Neuronal stem cell (in vitro differentiated cells): Measurements from ENCODE around the gene SIM2.
A peak's percentile ranks its signal among the peaks of the same experiment; 100 is the strongest.

Experiments used
- DNase-seq: peaks from one replicate; pipeline ENCODE4 v3.0.0-alpha.2; 2013; ENCODE audit warnings: low spot score
- H2AFZ ChIP-seq: one replicate; pipeline ENCODE4 v1.6.1; 2013; ENCODE audit warnings: mild to moderate bottlenecking, low read length, inconsistent platforms
- H2AK5ac ChIP-seq: 2 replicates; pipeline ENCODE4 v1.6.1; 2013; ENCODE audit warnings: low read depth, mild to moderate bottlenecking, inconsistent platforms, low read length, moderate library complexity, mixed read lengths
- H2BK120ac ChIP-seq: 2 replicates; pipeline ENCODE4 v1.6.1; 2013; ENCODE audit warnings: low read depth, mild to moderate bottlenecking, inconsistent platforms, low read length, moderate library complexity, mixed read lengths
- H2BK12ac ChIP-seq: one replicate; pipeline ENCODE4 v1.6.1; 2013; ENCODE audit warnings: low read length, inconsistent platforms
- H2BK15ac ChIP-seq: 2 replicates; pipeline ENCODE4 v1.6.1; 2013; ENCODE audit warnings: mild to moderate bottlenecking, low read length, inconsistent platforms, mixed read lengths
- H2BK5ac ChIP-seq: one replicate; pipeline ENCODE4 v1.6.1; 2013; ENCODE audit warnings: inconsistent platforms, mild to moderate bottlenecking, low read length, moderate library complexity
- H3K14ac ChIP-seq: one replicate; pipeline ENCODE4 v1.6.1; 2013; ENCODE audit warnings: low read length, inconsistent platforms
- H3K18ac ChIP-seq: 2 replicates; pipeline ENCODE4 v1.6.1; 2013; ENCODE audit warnings: low read length, inconsistent platforms
- H3K23ac ChIP-seq: 2 replicates; pipeline ENCODE4 v1.6.1; 2013; ENCODE audit warnings: low read depth, mild to moderate bottlenecking, mixed read lengths, low read length, inconsistent platforms; ENCODE audit not compliant: poor library complexity
- H3K27ac ChIP-seq: replicated peaks from 3 replicates; pipeline ENCODE4 v1.5.1; 2013; ENCODE audit warnings: low read length, inconsistent platforms
- H3K27me3 ChIP-seq, 3 experiments: 2 replicates each; pipeline ENCODE4 v1.6.1; 2013; ENCODE audit warnings: low read length in 3 of 3, mild to moderate bottlenecking in 2 of 3, inconsistent platforms in 1 of 3, low read depth in 1 of 3, mixed read lengths in 1 of 3, moderate library complexity in 1 of 3; ENCODE audit not compliant: control insufficient read depth in 3 of 3, insufficient read depth in 3 of 3
- H3K36me3 ChIP-seq, 2 donors: replicated peaks in 1 of 2; 2 replicates each; pipeline ENCODE4 v1.6.1; 2013; ENCODE audit warnings: low read length in 2 of 2; ENCODE audit not compliant: control insufficient read depth in 2 of 2, insufficient read depth in 2 of 2
- H3K4ac ChIP-seq: 2 replicates; pipeline ENCODE4 v1.6.1; 2013; ENCODE audit warnings: inconsistent platforms, mild to moderate bottlenecking, low read length, moderate library complexity
- H3K4me1 ChIP-seq, 2 donors: 1 replicate in 1 of 2; 2 replicates in 1 of 2; pipeline ENCODE4 v1.6.1; 2013; ENCODE audit warnings: low read length in 2 of 2, low read depth in 1 of 2; ENCODE audit not compliant: control insufficient read depth in 2 of 2, insufficient read depth in 1 of 2
- H3K4me2 ChIP-seq: one replicate; pipeline ENCODE4 v1.6.1; 2013; ENCODE audit warnings: mild to moderate bottlenecking, low read length, inconsistent platforms; ENCODE audit not compliant: insufficient read depth, poor library complexity, severe bottlenecking
- H3K4me3 ChIP-seq, 2 donors: 2 replicates each; pipeline ENCODE4 v1.5.1; 2013; ENCODE audit warnings: low read length in 2 of 2, mild to moderate bottlenecking in 2 of 2, inconsistent platforms in 1 of 2, moderate library complexity in 1 of 2
- H3K79me1 ChIP-seq: one replicate; pipeline ENCODE4 v1.6.1; 2013; ENCODE audit warnings: low read depth, mild to moderate bottlenecking, inconsistent platforms, low read length, moderate library complexity
- H3K9ac ChIP-seq: one replicate; pipeline ENCODE4 v1.6.1; 2013; ENCODE audit warnings: mild to moderate bottlenecking, low read depth, low read length, inconsistent platforms; ENCODE audit not compliant: poor library complexity
- H3K9me3 ChIP-seq, 2 donors: replicated peaks in 1 of 2; 2 replicates each; pipeline versions ENCODE3 to v1.6.1; 2013; ENCODE audit warnings: low read length in 2 of 2, mild to moderate bottlenecking in 2 of 2, inconsistent platforms in 1 of 2, low read depth in 1 of 2, mixed read lengths in 1 of 2, moderate library complexity in 1 of 2; ENCODE audit not compliant: control insufficient read depth in 2 of 2, insufficient read depth in 1 of 2
- H4K8ac ChIP-seq: one replicate; pipeline ENCODE4 v1.6.1; 2013; ENCODE audit warnings: low read depth, mild to moderate bottlenecking, inconsistent platforms, low read length, moderate library complexity
- H4K91ac ChIP-seq: one replicate; pipeline ENCODE4 v1.6.1; 2013; ENCODE audit warnings: low read length, low read depth, mild to moderate bottlenecking, inconsistent platforms; ENCODE audit not compliant: poor library complexity
- WGBS, 2 donors: extraction: QIAGEN DNeasy Blood & Tissue Kit; methylation state at CpG; one replicate each; pipeline ENCODE4 v1.1.7; 2013; ENCODE audit warnings: missing lambda C conversion rate in 2 of 2, mixed read lengths in 1 of 2; ENCODE audit not compliant: insufficient read length in 2 of 2, insufficient replicate concordance in 1 of 2; ENCODE audit errors: extremely low coverage in 2 of 2; 5-methylcytosine and 5-hydroxymethylcytosine counted together

The SIM2 gene

DNA sequence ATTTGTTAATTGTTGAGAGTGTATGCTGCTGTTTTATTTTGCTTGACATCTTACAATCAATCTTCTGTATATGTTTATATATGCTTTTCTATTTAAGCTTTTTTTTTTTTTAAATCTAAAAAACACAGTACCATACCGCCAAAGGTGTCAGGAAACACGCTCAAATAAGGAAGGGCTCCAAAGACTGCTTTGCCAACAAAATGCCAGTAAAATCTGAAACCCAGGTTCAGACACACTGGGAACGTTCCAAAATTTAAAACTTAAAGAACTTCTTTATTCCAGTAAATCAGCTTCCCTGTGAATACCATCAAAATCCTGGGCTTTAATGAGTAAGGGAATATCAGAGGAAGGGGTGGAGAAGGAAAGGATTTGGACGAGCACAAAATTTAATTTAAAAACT is 87.3 kb downstream of the SIM2 start:
- peaks cover 0 to 1% of the 10 kb centered on the region in 2 donors for H3K9me3 ChIP-seq
- H3K79me1 ChIP-seq, result no peaks in the 10 kb centered on the region
- DNase-seq, result no peak
- H2AK5ac ChIP-seq, result no peak overlapping the region
- H3K27ac ChIP-seq, result no peak overlapping the region
- H2AFZ ChIP-seq, result no peak overlapping the region
- H2BK5ac ChIP-seq, result no peak overlapping the region
- H4K8ac ChIP-seq, result no peak overlapping the region
- H2BK15ac ChIP-seq, result no peak overlapping the region
- H3K4me3 ChIP-seq, result no peak overlapping the region
- H3K27me3 ChIP-seq, result peaks cover 0 to 2% (median 0%) of the 10 kb centered on the region in 3 experiments
- H3K23ac ChIP-seq, result no peak overlapping the region
- H3K18ac ChIP-seq, result no peak overlapping the region
- no peak overlapping the region for H3K14ac ChIP-seq
- H2BK120ac ChIP-seq, result no peak overlapping the region
- H3K4me2 ChIP-seq, result no peak overlapping the region
- no peak overlapping the region for H2BK12ac ChIP-seq
- no CpG with 5 or more reads among the region's 4 CpGs for WGBS, 2 donors
- peaks cover 0 to 12% of the 10 kb centered on the region in 2 donors for H3K4me1 ChIP-seq
- H3K4ac ChIP-seq, result no peak overlapping the region
- no peak overlapping the region for H4K91ac ChIP-seq
- no peak overlapping the region for H3K9ac ChIP-seq
- no peaks in the 10 kb centered on the region for H3K36me3 ChIP-seq

DNA sequence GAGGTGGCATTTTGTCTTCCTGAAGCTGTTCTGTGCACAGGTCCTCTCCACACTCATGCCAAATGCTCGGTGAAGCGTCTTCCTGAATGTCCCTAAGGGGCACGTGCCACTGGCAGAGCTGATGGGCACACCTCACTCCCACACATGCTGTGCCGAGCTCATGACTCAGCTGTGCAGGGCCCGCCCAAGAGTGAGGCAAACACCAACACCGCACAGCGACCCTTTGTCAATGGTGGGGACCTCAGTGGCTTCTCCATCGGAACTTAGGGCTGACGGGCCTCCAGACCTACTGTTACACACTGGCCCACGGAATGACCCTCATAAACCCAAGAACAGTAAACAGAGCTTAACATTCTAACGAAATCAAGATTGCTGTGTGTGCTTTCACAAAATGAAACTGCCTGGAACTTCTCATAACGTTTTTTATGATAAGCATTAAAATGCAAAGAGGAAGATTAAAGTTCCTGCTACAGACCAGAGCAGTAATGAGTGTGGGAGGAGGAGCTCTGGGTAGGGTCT is 89.3 kb downstream of the SIM2 start:
- Histone ChIP-seq H2AFZ (no peak overlapping the region), H3K4me2 (no peak overlapping the region), H3K9ac (peak overlapping the region; percentile 52), H3K4ac (no peak overlapping the region), H3K27me3 (peaks cover 0 to 2% (median 0%) of the 10 kb centered on the region in 3 experiments), H3K18ac (peak overlapping the region; percentile 68), H3K14ac (no peak overlapping the region), H3K36me3 (no peaks in the 10 kb centered on the region), H3K4me3 (peak overlapping the region in 1 of 2 donors; percentile 27), H4K91ac (peak overlapping the region; percentile 44), H2AK5ac (peak overlapping the region; percentile 65), H4K8ac (no peak overlapping the region), H3K23ac (no peak overlapping the region), H2BK12ac (peak overlapping the region; percentile 64), H2BK5ac (no peak overlapping the region), H3K79me1 (no peaks in the 10 kb centered on the region), H2BK120ac (no peak overlapping the region), H3K4me1 (peaks cover 2 to 26% of the 10 kb centered on the region in 2 donors), H3K9me3 (no peaks in the 10 kb centered on the region), H3K27ac (no peak overlapping the region), H2BK15ac (no peak overlapping the region)
- no CpG with 5 or more reads among the region's 12 CpGs for WGBS, 2 donors
- no peak for DNase-seq

DNA sequence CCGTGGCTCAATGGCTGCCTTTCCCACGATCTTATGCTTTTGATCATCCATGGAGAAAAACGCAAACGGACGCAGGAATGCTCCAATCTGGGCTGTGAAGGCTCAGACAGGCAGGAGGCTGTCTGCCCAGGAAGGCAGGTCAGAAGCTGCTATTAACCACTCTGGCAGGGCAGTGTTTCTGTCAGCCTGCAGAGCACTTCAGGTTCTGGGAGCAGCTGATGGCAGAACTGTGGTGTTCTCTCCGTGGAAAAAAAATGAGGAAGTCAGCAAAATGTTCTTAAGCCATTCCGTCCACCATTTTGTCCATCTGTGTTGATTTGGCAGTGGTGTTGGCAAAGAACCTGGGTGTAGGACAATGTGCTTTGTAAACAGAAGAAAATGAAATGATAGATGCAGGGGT is 91.7 kb downstream of the SIM2 start:
- Histone ChIP-seq H3K79me1 (no peaks in the 10 kb centered on the region), H3K4ac (no peak overlapping the region)
- no peak for DNase-seq

DNA sequence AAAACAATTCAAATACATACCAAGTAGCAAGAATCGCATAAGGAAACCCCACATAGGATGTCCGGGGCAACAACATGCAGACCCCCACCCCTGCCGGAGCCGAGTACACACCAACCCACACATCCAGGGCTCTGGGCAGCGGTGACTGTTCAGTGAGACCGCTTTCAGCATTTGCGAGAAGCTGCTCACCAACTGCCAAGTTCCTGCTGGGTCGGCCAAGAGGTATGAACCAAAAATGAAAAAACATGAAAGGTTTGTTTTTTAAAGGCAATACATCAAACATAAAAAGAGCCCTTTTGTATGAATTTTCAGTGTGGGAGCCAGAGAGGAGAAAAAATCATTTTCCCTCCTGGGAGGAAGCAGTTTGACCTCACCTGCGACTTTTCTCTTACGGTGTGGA is 92.3 kb downstream of the SIM2 start:
- H3K4me1 ChIP-seq, result peaks cover 2 to 24% of the 10 kb centered on the region in 2 donors
- H2BK15ac ChIP-seq, result no peak overlapping the region
- no peak overlapping the region for H2BK12ac ChIP-seq
- H2BK5ac ChIP-seq, result no peak overlapping the region
- no peaks in the 10 kb centered on the region for H3K36me3 ChIP-seq
- no peak overlapping the region for H3K14ac ChIP-seq
- no peak overlapping the region for H4K91ac ChIP-seq
- peaks cover 0 to 2% (median 0%) of the 10 kb centered on the region in 3 experiments for H3K27me3 ChIP-seq
- no peak overlapping the region for H2AFZ ChIP-seq
- no peak overlapping the region for H3K23ac ChIP-seq
- H3K18ac ChIP-seq, result no peak overlapping the region
- no peak for DNase-seq
- H2BK120ac ChIP-seq, result no peak overlapping the region
- H3K4ac ChIP-seq, result no peak overlapping the region
- H3K9me3 ChIP-seq, result peaks cover 0 to under 1% of the 10 kb centered on the region in 2 donors
- no CpG with 5 or more reads among the region's 10 CpGs for WGBS, 2 donors
- H3K79me1 ChIP-seq, result no peaks in the 10 kb centered on the region
- no peak overlapping the region for H4K8ac ChIP-seq
- H3K27ac ChIP-seq, result no peak overlapping the region
- no peak overlapping the region for H2AK5ac ChIP-seq
- no peak overlapping the region for H3K4me2 ChIP-seq
- no peak overlapping the region for H3K9ac ChIP-seq
- no peak overlapping the region for H3K4me3 ChIP-seq

More for the DNA sequence above, 91.7 kb downstream of the SIM2 start:
- Histone ChIP-seq H2AFZ (no peak overlapping the region), H4K91ac (no peak overlapping the region), H2BK120ac (no peak overlapping the region), H3K9me3 (no peaks in the 10 kb centered on the region), H4K8ac (peak overlapping the region; percentile 44), H3K9ac (no peak overlapping the region), H3K4me1 (peaks cover 2 to 24% of the 10 kb centered on the region in 2 donors), H3K18ac (peak overlapping the region; percentile 72), H3K36me3 (no peaks in the 10 kb centered on the region), H3K4me2 (no peak overlapping the region), H3K23ac (no peak overlapping the region), H2BK15ac (no peak overlapping the region), H3K14ac (no peak overlapping the region), H3K4me3 (no peak overlapping the region), H2AK5ac (no peak overlapping the region), H3K27me3 (peaks cover 0 to 2% (median 0%) of the 10 kb centered on the region in 3 experiments), H2BK5ac (no peak overlapping the region), H2BK12ac (no peak overlapping the region), H3K27ac (no peak overlapping the region)
- WGBS, 2 donors, result no CpG with 5 or more reads among the region's 7 CpGs
